Ovary (tissue), 3 donors: Measurements from ENCODE around the gene MUC6.

Experiments
- EP300 ChIP-seq: sonication (generic); formaldehyde crosslinking; IDR thresholded peaks from one replicate; pipeline ENCODE4 v1.6.1; 2017; ENCODE audit warnings: antibody characterized with exemption
- POLR2A ChIP-seq: fragments of 450-650 bp; IDR thresholded peaks from one replicate; pipeline ENCODE4 v1.6.1; 2017; ENCODE audit warnings: antibody characterized with exemption, mild to moderate bottlenecking, moderate library complexity
- TF ChIP-seq, protein P1 (sequence below), 3 donors: fragments of 450-650 bp in 2 of 3; fragments of 200-600 bp in 1 of 3; IDR thresholded peaks; one replicate each; pipeline versions ENCODE4 v1.5.1 to v1.8.0; 2016 to 2022; ENCODE audit warnings: antibody characterized with exemption in 3 of 3, mild to moderate bottlenecking in 1 of 3
- donor health status: DM: no; HTN: no; CAD: no.

DNA sequence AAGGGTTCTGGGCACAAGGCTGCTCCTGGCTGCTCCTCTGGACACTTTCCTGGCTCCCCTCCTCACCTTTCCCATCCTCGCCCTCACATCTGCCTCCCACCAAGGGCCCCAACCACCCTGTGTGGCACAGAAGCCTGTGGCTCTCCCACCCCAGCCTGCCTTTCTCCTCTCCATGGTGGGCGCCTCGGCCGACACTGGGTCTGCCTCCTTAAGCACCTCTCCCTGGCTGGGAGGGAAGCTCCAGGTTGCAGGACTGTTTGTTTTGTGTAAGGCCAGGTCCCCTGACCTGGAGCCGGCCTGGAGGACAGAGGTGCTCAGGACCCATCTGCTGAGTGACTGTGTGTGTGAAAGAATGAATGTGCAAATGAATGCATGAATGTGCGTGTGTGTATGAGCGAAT is 14.1 kb downstream of the MUC6 start:
- TF ChIP-seq, protein P1, sequence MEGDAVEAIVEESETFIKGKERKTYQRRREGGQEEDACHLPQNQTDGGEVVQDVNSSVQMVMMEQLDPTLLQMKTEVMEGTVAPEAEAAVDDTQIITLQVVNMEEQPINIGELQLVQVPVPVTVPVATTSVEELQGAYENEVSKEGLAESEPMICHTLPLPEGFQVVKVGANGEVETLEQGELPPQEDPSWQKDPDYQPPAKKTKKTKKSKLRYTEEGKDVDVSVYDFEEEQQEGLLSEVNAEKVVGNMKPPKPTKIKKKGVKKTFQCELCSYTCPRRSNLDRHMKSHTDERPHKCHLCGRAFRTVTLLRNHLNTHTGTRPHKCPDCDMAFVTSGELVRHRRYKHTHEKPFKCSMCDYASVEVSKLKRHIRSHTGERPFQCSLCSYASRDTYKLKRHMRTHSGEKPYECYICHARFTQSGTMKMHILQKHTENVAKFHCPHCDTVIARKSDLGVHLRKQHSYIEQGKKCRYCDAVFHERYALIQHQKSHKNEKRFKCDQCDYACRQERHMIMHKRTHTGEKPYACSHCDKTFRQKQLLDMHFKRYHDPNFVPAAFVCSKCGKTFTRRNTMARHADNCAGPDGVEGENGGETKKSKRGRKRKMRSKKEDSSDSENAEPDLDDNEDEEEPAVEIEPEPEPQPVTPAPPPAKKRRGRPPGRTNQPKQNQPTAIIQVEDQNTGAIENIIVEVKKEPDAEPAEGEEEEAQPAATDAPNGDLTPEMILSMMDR (IDR thresholded peaks at IDR 0.05), result no peak
- TF ChIP-seq EP300, result no peak
- TF ChIP-seq POLR2A, result no peak
